HCT116 (cell line): ENCODE data around the gene USP28. TPM values are rescaled to one million over a fixed set of nuclear protein-coding genes. Genes with fewer than 3 reads are reported as not detected.

Source experiments
- ATAC-seq: fragments of 200-7000 bp; cut with Tn5 transposase; 2 replicates; pipeline ENCODE4 v1.9.1; 2020; ENCODE audit warnings: mild to moderate bottlenecking, moderate library complexity
- BruUV-seq: library from RNA; stranded (reverse); fragments of 400-500 nt; replicated peaks from 2 replicates; lab custom pipeline; 2021; lab: Mats Ljungman, UMichigan
- CTCF ChIA-PET: fragments of 300-600 bp; sonication (Branson Sonifier 250); formaldehyde crosslinking; loops from one replicate; lab custom pipeline; 2021; ENCODE audit warnings: antibody characterized with exemption; lab: Charles Lee
- POLR2A ChIA-PET: fragments of 300-600, 350-600 bp; sonication (Branson Sonifier 250); formaldehyde crosslinking; loops from one replicate; lab custom pipeline; 2021; ENCODE audit warnings: antibody characterized with exemption; lab: Charles Lee
- RAD21 ChIA-PET, 2 experiments: fragments of 300-600 bp; sonication (Branson Sonifier 250); formaldehyde crosslinking; loops; one replicate each; lab custom pipeline; 2023; ENCODE audit warnings: low total read pairs in 2 of 2; ENCODE audit not compliant: uncharacterized antibody in 2 of 2, unreplicated experiment in 2 of 2, low non-redundant PET in 1 of 2; lab: Charles Lee
- DNase-seq: peaks from one replicate; pipeline ENCODE4 v3.0.0-alpha.2; 2010; ENCODE audit warnings: low read depth, low spot score
- H2AFZ ChIP-seq: fragments of 200-600 bp; shearing (Covaris generic), sonication (generic); 2 replicates; pipeline ENCODE4 v1.6.1; 2017; ENCODE audit warnings: low read depth, mixed run types, mixed read lengths, antibody characterized with exemption, low read length; ENCODE audit not compliant: poor library complexity, severe bottlenecking
- H3K27ac ChIP-seq: 2 replicates; pipeline ENCODE4 v1.5.1; 2012; ENCODE audit warnings: low read depth, low read length
- H3K27me3 ChIP-seq: fragments of 200-600 bp; sonication (generic); 2 replicates; pipeline ENCODE4 v1.6.1; 2016; ENCODE audit warnings: mixed run types, low read length, mixed read lengths; ENCODE audit not compliant: insufficient read depth
- H3K36me3 ChIP-seq, 2 experiments: fragments of 200-500 bp in 1 of 2; fragments of 200-600 bp in 1 of 2; sonication (Bioruptor generic) in 1 of 2; sonication (generic) in 1 of 2; 2 replicates each; pipeline versions ENCODE4 v1.5.1 to v1.6.1; 2014 to 2016; ENCODE audit warnings: low read length in 2 of 2, inconsistent platforms in 1 of 2, mixed read lengths in 1 of 2, mixed run types in 1 of 2; ENCODE audit not compliant: insufficient read depth in 2 of 2, control insufficient read depth in 1 of 2
- H3K4me1 ChIP-seq, 2 experiments: fragments of 200-600 bp in 1 of 2; sonication (generic) in 1 of 2; 2 replicates each; pipeline versions ENCODE4 v1.5.1 to v1.6.1; 2012 to 2017; ENCODE audit warnings: low read length in 2 of 2, inconsistent platforms in 1 of 2, mild to moderate bottlenecking in 1 of 2, mixed read lengths in 1 of 2, mixed run types in 1 of 2, moderate library complexity in 1 of 2; ENCODE audit not compliant: insufficient read depth in 2 of 2, control insufficient read depth in 1 of 2
- H3K4me2 ChIP-seq: fragments of 200-600 bp; sonication (generic); 2 replicates; pipeline ENCODE4 v1.6.1; 2017; ENCODE audit warnings: mixed run types, low read length, mixed read lengths
- H3K4me3 ChIP-seq, 2 experiments: fragments of 200-600 bp in 1 of 2; sonication (generic) in 1 of 2; replicated peaks in 1 of 2; 2 replicates each; pipeline ENCODE4 v1.5.1; 2011 to 2016; ENCODE audit warnings: low read length in 2 of 2, control low read depth in 1 of 2, low read depth in 1 of 2, mild to moderate bottlenecking in 1 of 2, mixed read lengths in 1 of 2, mixed run types in 1 of 2
- H3K79me2 ChIP-seq: fragments of 200-600 bp; sonication (generic); 2 replicates; pipeline ENCODE4 v1.6.1; 2017; ENCODE audit warnings: mild to moderate bottlenecking, mixed run types, low read length, moderate library complexity, mixed read lengths; ENCODE audit not compliant: insufficient read depth
- H3K9ac ChIP-seq: fragments of 200-600 bp; sonication (generic); 2 replicates; pipeline ENCODE4 v1.6.1; 2016; ENCODE audit warnings: low read length, mixed read lengths
- H3K9me2 ChIP-seq: fragments of 200-600 bp; sonication (generic), shearing (Covaris generic); 2 replicates; pipeline ENCODE4 v1.6.1; 2017; ENCODE audit warnings: mixed run types, mild to moderate bottlenecking, moderate library complexity; ENCODE audit not compliant: insufficient read depth
- H3K9me3 ChIP-seq, 2 experiments: fragments of 200-500 bp in 1 of 2; fragments of 200-600 bp in 1 of 2; sonication (Bioruptor generic) in 1 of 2; sonication (generic) in 1 of 2; 2 replicates each; pipeline ENCODE4 v1.6.1; 2014 to 2017; ENCODE audit warnings: low read length in 2 of 2, mixed read lengths in 2 of 2, inconsistent platforms in 1 of 2, low read depth in 1 of 2, mild to moderate bottlenecking in 1 of 2, mixed run types in 1 of 2, moderate library complexity in 1 of 2; ENCODE audit not compliant: control insufficient read depth in 1 of 2, insufficient read depth in 1 of 2
- H4K20me1 ChIP-seq: fragments of 200-600 bp; sonication (generic), shearing (Covaris generic); 2 replicates; pipeline ENCODE4 v1.6.1; 2017; ENCODE audit warnings: mixed run types, mild to moderate bottlenecking, moderate library complexity; ENCODE audit not compliant: insufficient read depth
- CBX3 ChIP-seq: IDR thresholded peaks from 2 replicates; pipeline ENCODE4 v1.6.1; 2012; ENCODE audit warnings: low read depth
- CEBPB ChIP-seq: IDR thresholded peaks from 2 replicates; pipeline ENCODE4 v1.6.1; 2012; ENCODE audit warnings: low read depth
- EGR1 ChIP-seq: IDR thresholded peaks from 2 replicates; pipeline ENCODE4 v1.6.1; 2012; ENCODE audit warnings: low read depth
- ELF1 ChIP-seq: IDR thresholded peaks from 2 replicates; pipeline ENCODE4 v1.6.1; 2012; ENCODE audit warnings: low read depth, borderline replicate concordance
- EZH2 ChIP-seq: fragments of 200-600 bp; sonication (generic); IDR thresholded peaks from 2 replicates; pipeline ENCODE4 v1.6.1; 2017; ENCODE audit warnings: antibody characterized with exemption, mixed run types
- EZH2phosphoT487 ChIP-seq: fragments of 200-600 bp; IDR thresholded peaks from 2 replicates; pipeline ENCODE4 v1.6.1; 2018; ENCODE audit warnings: antibody characterized with exemption, borderline replicate concordance
- FOSL1 ChIP-seq: IDR thresholded peaks from 2 replicates; pipeline ENCODE4 v1.6.1; 2012; ENCODE audit warnings: low read depth
- JUND ChIP-seq: IDR thresholded peaks from 2 replicates; pipeline ENCODE4 v1.6.1; 2012
- POLR2A ChIP-seq: IDR thresholded peaks from 2 replicates; pipeline ENCODE4 v1.7.0; 2011; ENCODE audit warnings: borderline replicate concordance; ENCODE audit not compliant: insufficient read depth, insufficient read length; ENCODE audit errors: extremely low read depth
- POLR2AphosphoS5 ChIP-seq: IDR thresholded peaks from 2 replicates; pipeline ENCODE4 v1.6.1; 2011; ENCODE audit warnings: mild to moderate bottlenecking, low read depth, low read length, moderate library complexity
- RAD21 ChIP-seq: IDR thresholded peaks from 2 replicates; pipeline ENCODE4 v1.6.1; 2012; ENCODE audit warnings: low read depth, mild to moderate bottlenecking
- SP1 ChIP-seq: IDR thresholded peaks from 2 replicates; pipeline ENCODE4 v1.6.1; 2012; ENCODE audit warnings: low read depth
- SRF ChIP-seq: IDR thresholded peaks from 2 replicates; pipeline ENCODE4 v1.6.1; 2012; ENCODE audit warnings: low read depth
- TCF7L2 ChIP-seq: IDR thresholded peaks from 2 replicates; pipeline ENCODE4 v1.7.0; 2011; ENCODE audit warnings: borderline replicate concordance, inconsistent platforms; ENCODE audit not compliant: insufficient read depth, insufficient read length; ENCODE audit errors: extremely low read depth
- YY1 ChIP-seq: IDR thresholded peaks from 2 replicates; pipeline ENCODE4 v1.6.1; 2011; ENCODE audit warnings: low read length, low read depth, moderate library complexity, mild to moderate bottlenecking; ENCODE audit not compliant: insufficient replicate concordance; ENCODE audit errors: extremely low read depth
- ZFX ChIP-seq: fragments of 450-650 bp; IDR thresholded peaks from 2 replicates; pipeline ENCODE4 v1.6.1; 2017
- intact Hi-C: fragments of 100-400 bp; cut with micrococcal nuclease; formaldehyde crosslinking; loops from 2 replicates; pipeline ENCODE4 v1.10.0; 2022
- total RNA-seq: library from RNA; stranded (reverse); gene quantifications from one replicate; pipeline ENCODE4 v1.2.1, GENCODE V29; 2021; ENCODE audit not compliant: unreplicated experiment
- TF ChIP-seq, protein P1 (sequence below): IDR thresholded peaks from 2 replicates; pipeline ENCODE4 v1.6.1; 2012
- TF ChIP-seq, protein P2 (sequence below): IDR thresholded peaks from 2 replicates; pipeline ENCODE4 v1.6.1; 2012
- TF ChIP-seq, protein P3 (sequence below): IDR thresholded peaks from 2 replicates; pipeline ENCODE4 v1.6.1; 2011; ENCODE audit warnings: mild to moderate bottlenecking, low read length, moderate library complexity; ENCODE audit not compliant: insufficient replicate concordance; ENCODE audit errors: extremely low read depth

Gene USP28
- total RNA-seq, 1 experiment from 2014 or later: 23.5 TPM

DNA sequence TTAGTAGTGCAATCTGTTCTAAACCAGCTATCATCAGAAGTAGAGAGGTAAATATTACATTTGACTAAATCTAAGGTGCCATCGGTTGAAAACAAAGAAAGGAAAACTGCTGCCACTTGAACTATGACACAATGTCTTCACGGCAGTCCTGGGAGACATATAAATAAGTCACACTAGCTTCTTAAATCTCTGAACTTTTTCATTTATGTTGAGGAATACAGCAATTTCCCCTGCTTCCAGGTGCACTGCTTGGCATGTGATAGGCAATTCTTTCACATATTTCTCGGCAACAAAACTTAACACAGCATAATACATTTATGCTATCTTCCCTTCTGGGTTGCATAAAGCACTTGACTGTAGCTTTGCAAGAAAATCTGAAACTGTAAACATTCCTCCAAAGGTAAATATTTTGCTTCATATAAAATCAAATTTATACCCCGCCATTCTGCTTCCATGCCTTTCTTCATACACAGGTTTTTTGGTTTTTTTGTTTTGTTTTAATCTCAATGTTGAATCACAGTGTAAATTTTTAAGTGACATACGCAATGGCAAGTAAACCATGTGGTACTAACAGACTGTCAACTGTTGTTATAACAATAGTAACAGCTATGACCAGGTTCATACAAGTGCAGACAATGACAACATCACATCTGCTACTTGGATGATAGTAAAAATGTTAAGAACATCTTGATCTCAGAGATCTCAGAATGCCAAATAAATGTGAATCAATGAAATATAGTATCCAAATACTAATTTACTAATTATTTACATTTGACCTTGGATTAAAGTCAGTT is 18.2 kb downstream of the USP28 start (continued):
- TF ChIP-seq YY1 (no peak), TCF7L2 (no peak), POLR2A (no peak), POLR2AphosphoS5 (no peak), CBX3 (no peak), EGR1 (no peak), EZH2phosphoT487 (no peak)

DNA sequence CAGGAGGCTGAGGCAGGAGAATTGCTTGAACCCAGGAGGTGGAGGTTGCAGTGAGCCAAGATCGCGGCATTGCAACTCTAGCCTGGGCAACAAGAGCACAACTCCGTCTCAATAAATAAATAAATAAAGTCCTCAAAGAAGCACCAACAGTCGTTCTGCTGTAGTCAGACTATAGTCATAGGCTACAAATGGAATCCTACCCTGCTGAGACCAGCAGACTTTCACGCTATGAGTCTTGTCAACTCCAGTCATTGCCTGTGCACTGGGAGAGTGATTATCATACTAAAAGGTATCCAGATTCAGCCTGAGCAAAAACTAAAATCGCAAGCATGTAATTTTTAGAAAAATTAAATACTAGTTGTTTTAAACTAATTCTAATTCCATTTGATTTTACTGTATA is 19.6 kb downstream of the USP28 start:
- Histone ChIP-seq H3K9ac (no peak overlapping the region), H3K4me2 (no peak overlapping the region), H3K27ac (no peak overlapping the region), H3K9me3 (no peaks in the 10 kb centered on the region), H3K79me2 (peaks cover 47% of the 10 kb centered on the region), H3K9me2 (no peaks in the 10 kb centered on the region), H2AFZ (no peak overlapping the region), H3K4me3 (no peak overlapping the region), H3K27me3 (no peaks in the 10 kb centered on the region), H4K20me1 (no peaks in the 10 kb centered on the region), H3K36me3 (peaks cover under 1 to 6% of the 10 kb centered on the region in 2 experiments; a peak in 3 of 4 replicates), H3K4me1 (no peaks in the 10 kb centered on the region)
- no peak for ATAC-seq
- intact Hi-C loops: no loop called here
- CTCF ChIA-PET: no interaction called here
- BruUV-seq: no TSS peak
- DNase-seq: no peak
- TF ChIP-seq JUND: no peak
- TF ChIP-seq EGR1: no peak
- TF ChIP-seq EZH2: no peak
- no peak for TF ChIP-seq FOSL1
- TF ChIP-seq ZFX: no peak
- no peak for TF ChIP-seq POLR2A
- TF ChIP-seq, protein P1, sequence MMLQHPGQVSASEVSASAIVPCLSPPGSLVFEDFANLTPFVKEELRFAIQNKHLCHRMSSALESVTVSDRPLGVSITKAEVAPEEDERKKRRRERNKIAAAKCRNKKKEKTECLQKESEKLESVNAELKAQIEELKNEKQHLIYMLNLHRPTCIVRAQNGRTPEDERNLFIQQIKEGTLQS: no peak
- TF ChIP-seq SRF: no peak
- TF ChIP-seq SP1: no peak
- TF ChIP-seq POLR2AphosphoS5: no peak
- TF ChIP-seq EZH2phosphoT487: no peak
- no peak for TF ChIP-seq RAD21
- no peak for TF ChIP-seq CEBPB
- no peak for TF ChIP-seq TCF7L2
- TF ChIP-seq, protein P2, sequence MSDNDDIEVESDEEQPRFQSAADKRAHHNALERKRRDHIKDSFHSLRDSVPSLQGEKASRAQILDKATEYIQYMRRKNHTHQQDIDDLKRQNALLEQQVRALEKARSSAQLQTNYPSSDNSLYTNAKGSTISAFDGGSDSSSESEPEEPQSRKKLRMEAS: no peak
- TF ChIP-seq ELF1: no peak
- TF ChIP-seq, protein P3, sequence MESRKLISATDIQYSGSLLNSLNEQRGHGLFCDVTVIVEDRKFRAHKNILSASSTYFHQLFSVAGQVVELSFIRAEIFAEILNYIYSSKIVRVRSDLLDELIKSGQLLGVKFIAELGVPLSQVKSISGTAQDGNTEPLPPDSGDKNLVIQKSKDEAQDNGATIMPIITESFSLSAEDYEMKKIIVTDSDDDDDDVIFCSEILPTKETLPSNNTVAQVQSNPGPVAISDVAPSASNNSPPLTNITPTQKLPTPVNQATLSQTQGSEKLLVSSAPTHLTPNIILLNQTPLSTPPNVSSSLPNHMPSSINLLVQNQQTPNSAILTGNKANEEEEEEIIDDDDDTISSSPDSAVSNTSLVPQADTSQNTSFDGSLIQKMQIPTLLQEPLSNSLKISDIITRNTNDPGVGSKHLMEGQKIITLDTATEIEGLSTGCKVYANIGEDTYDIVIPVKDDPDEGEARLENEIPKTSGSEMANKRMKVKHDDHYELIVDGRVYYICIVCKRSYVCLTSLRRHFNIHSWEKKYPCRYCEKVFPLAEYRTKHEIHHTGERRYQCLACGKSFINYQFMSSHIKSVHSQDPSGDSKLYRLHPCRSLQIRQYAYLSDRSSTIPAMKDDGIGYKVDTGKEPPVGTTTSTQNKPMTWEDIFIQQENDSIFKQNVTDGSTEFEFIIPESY: no peak
- TF ChIP-seq CBX3: no peak
- POLR2A ChIA-PET: no interaction called here
- RAD21 ChIA-PET: no interaction called here
